ENCODE results near the gene SLC38A4. TPM values are rescaled to one million over a fixed set of nuclear protein-coding genes. Genes with fewer than 3 reads are reported as not detected.

SLC38A4 gene
- total and polyA plus RNA-seq, 2 experiments from 2014 or later = 6.2 to 12.5 TPM

GRCh38 chr12:46783871-46784270, 41.9 kb downstream of the SLC38A4 start (continued):
- no peak for TF ChIP-seq ZNF462 (CRISPR knock-in tag; IDR thresholded peaks at IDR 0.05)
- no peak for TF ChIP-seq NANOG (IDR thresholded peaks at IDR 0.05; ENCODE audit: borderline replicate concordance)
- TF ChIP-seq ZNF114 (CRISPR knock-in tag; IDR thresholded peaks at IDR 0.05) = no peak
- TF ChIP-seq CREB1 (CRISPR knock-in tag; IDR thresholded peaks at IDR 0.05; ENCODE audit: low read depth) = no peak
- TF ChIP-seq ETS1 (IDR thresholded peaks at IDR 0.05) = no peak
- TF ChIP-seq STAT1 (IDR thresholded peaks at IDR 0.05; ENCODE audit: unreplicated experiment) = no peak
- TF ChIP-seq EZH2phosphoT487 (IDR thresholded peaks at IDR 0.05; ENCODE audit: unreplicated experiment) = no peak
- TF ChIP-seq EZH2 (IDR thresholded peaks at IDR 0.05; ENCODE audit: low read depth, unreplicated experiment) = no peak

- Mint-ChIP-seq H3K4me3 (no peak overlapping the region), H3K36me3 (ENCODE audit: low read depth) (no peaks in the 10 kb centered on the region), H3K4me1 (peaks cover 2% of the 10 kb centered on the region; the same call in 1 of the 3 replicates), H3K27me3 (ENCODE audit: insufficient read depth, low read depth, poor library complexity) (no peaks in the 10 kb centered on the region), H3K9me3 (no peaks in the 10 kb centered on the region), H3K27ac (no peak overlapping the region)
- ATAC-seq = no peak
- Histone ChIP-seq H3K27me3 (ENCODE audit: insufficient read depth) (no peaks in the 10 kb centered on the region), H3K4me2 (no peak overlapping the region), H3K4me1 (ENCODE audit: insufficient read depth) (no peaks in the 10 kb centered on the region), H3K27ac (ENCODE audit: low read depth) (no peak overlapping the region), H3K9me2 (ENCODE audit: insufficient read depth) (no peaks in the 10 kb centered on the region), H3K36me3 (ENCODE audit: insufficient read depth) (no peaks in the 10 kb centered on the region), H3K4me3 (no peak overlapping the region), H4K20me1 (replicated peaks; ENCODE audit: insufficient read depth) (no peaks in the 10 kb centered on the region), H2AFZ (no peak overlapping the region), H3K79me2 (replicated peaks; ENCODE audit: insufficient read depth) (no peaks in the 10 kb centered on the region), H3F3A (replicated peaks; ENCODE audit: low read depth) (no peaks in the 10 kb centered on the region)
- no peak for DNase-seq (ENCODE audit: low spot score)
- no peak for TF ChIP-seq ZNF462 (CRISPR knock-in tag; IDR thresholded peaks at IDR 0.05)
- TF ChIP-seq STAT1 (IDR thresholded peaks at IDR 0.05; ENCODE audit: unreplicated experiment) = no peak
- no peak for TF ChIP-seq JUNB (IDR thresholded peaks at IDR 0.05; ENCODE audit: unreplicated experiment)
- no peak for TF ChIP-seq EZH2phosphoT487 (IDR thresholded peaks at IDR 0.05; ENCODE audit: unreplicated experiment)
- no peak for TF ChIP-seq CREB1 (CRISPR knock-in tag; IDR thresholded peaks at IDR 0.05; ENCODE audit: low read depth)
Measured at GRCh38 chr12:46779879-46780278, 45.9 kb downstream of the SLC38A4 start.
